Kidney epithelial cell (primary cell): ENCODE data around the gene DUT. TPM values are rescaled to one million over a fixed set of nuclear protein-coding genes. Genes with fewer than 3 reads are reported as not detected.
"Not testable (repeated sequence)": the region's sequence is repeated elsewhere in the genome, so short reads cannot be mapped to it uniquely, and the experiment has no call there.

Source experiments
- DNase-seq: peaks from one replicate; pipeline ENCODE4 v3.0.0-alpha.2; 2010; ENCODE audit warnings: low read depth
- H3K27me3 ChIP-seq: 2 replicates; pipeline ENCODE4 v1.6.0; 2011; ENCODE audit warnings: low read length; ENCODE audit not compliant: control insufficient read depth, insufficient read depth
- H3K36me3 ChIP-seq: 2 replicates; pipeline ENCODE4 v1.5.1; 2011; ENCODE audit warnings: low read length; ENCODE audit not compliant: control insufficient read depth, insufficient read depth
- H3K4me3 ChIP-seq: 2 replicates; pipeline ENCODE4 v1.5.1; 2011; ENCODE audit warnings: low read depth, mild to moderate bottlenecking, control low read depth, low read length
- CTCF ChIP-seq: IDR thresholded peaks from 2 replicates; pipeline ENCODE4 v1.5.1; 2011; ENCODE audit warnings: mild to moderate bottlenecking, moderate library complexity, low read length, control low read depth, inconsistent platforms; ENCODE audit not compliant: insufficient read depth, poor library complexity, severe bottlenecking
- total RNA-seq: library from RNA; depleted of rRNA; stranded (reverse); fragments of >200 nt; gene quantifications from 2 replicates; pipeline ENCODE4 v1.2.3, GENCODE V29; 2015

DUT gene
- total RNA-seq, 1 donor from 2014 or later, result 79.3 TPM

- no peak for TF ChIP-seq CTCF
- DNase-seq, result no peak
- Histone ChIP-seq H3K4me3 (no peak overlapping the region), H3K36me3 (no peaks in the 10 kb centered on the region), H3K27me3 (no peaks in the 10 kb centered on the region)
These were observed 13.1 kb upstream of the DUT start for GRCh38 chr15:48318131-48318530.

GRCh38 chr15:48323294-48323693 lies 7.9 kb upstream of the DUT start:
- Histone ChIP-seq H3K36me3 (no peaks in the 10 kb centered on the region), H3K27me3 (no peaks in the 10 kb centered on the region), H3K4me3 (no peak overlapping the region)
- no peak for DNase-seq
- no peak for TF ChIP-seq CTCF

- H3K4me3 ChIP-seq, result no peak overlapping the region
- TF ChIP-seq CTCF, result no peak
- DNase-seq, result no peak
- H3K27me3 ChIP-seq, result no peaks in the 10 kb centered on the region
- no peaks in the 10 kb centered on the region for H3K36me3 ChIP-seq
These were observed 6.3 kb upstream of the DUT start for GRCh38 chr15:48324949-48325348.

GRCh38 chr15:48325400-48325799 lies 5.8 kb upstream of the DUT start:
- Histone ChIP-seq H3K27me3 (no peaks in the 10 kb centered on the region), H3K4me3 (no peak overlapping the region), H3K36me3 (no peaks in the 10 kb centered on the region)
- no peak for DNase-seq
- TF ChIP-seq CTCF, result no peak

GRCh38 chr15:48326180-48326579 lies 5.0 kb upstream of the DUT start:
- H3K4me3 ChIP-seq, H3K36me3 ChIP-seq, H3K27me3 ChIP-seq, DNase-seq: not testable (repeated sequence)

GRCh38 chr15:48330105-48330785 lies 984 bp upstream of the DUT start:
- Histone ChIP-seq H3K36me3 (peaks cover 1% of the 10 kb centered on the region), H3K4me3 (peak overlapping the region; percentile 99), H3K27me3 (no peaks in the 10 kb centered on the region)
- TF ChIP-seq CTCF, result no peak
- no peak for DNase-seq
